Heart left ventricle (tissue), 13 donors: ENCODE data around the gene HLCS.

Experiments used
- CTCF ChIP-seq, 12 donors: fragments of 200-600 bp; sonication (generic) in 4 of 12; IDR thresholded peaks; one replicate each; pipeline versions ENCODE4 v1.5.0 to v1.8.0; 2018 to 2022; ENCODE audit warnings: antibody characterized with exemption in 12 of 12, mild to moderate bottlenecking in 5 of 12
- POLR2A ChIP-seq, 2 donors: fragments of 450-650 bp; IDR thresholded peaks; one replicate each; pipeline ENCODE4 v1.6.1; 2017; ENCODE audit warnings: antibody characterized with exemption in 2 of 2, mild to moderate bottlenecking in 2 of 2, moderate library complexity in 2 of 2
- donor health status: ischemic (EF 13 %, LVEDD 7.1; RV severe dilation, severe dysfunction).
- donor health status: DM: no; HTN: yes; CAD: no.
- donor health status: DM: no; HTN: no; CAD: no.
- donor health status: ischemic (EF 25% LVEDD 6.9; RV normal size, moderate dysfunction).
- donor health status: ischemic (EF 25% LVEDD 5.7; RV mildly dilated, moderate dysfunction).
- donor health status: ischemic (EF 35%, LVEDD 5.7; RV mildly dilated, moderate dysfunction).
- donor health status: nonischemic (EF 11% LVEDD 7.7; RV severe dilation, severe dysfunction).
- donor health status: DM: yes; HTN: yes; CAD: no.
- donor health status: PGD.
- donor health status: ischemic (EF 29% LVEDD 5.4; RV normal size, mild dysfunction).
- donor health status: nonischemic (EF 23%, LVEDD 6.1; RV moderate dilation, normal function).

GRCh38 chr21:36767096-36767495 is 199.4 kb downstream of the HLCS start:
- no peak for TF ChIP-seq CTCF (IDR thresholded peaks at IDR 0.05)
- no peak for TF ChIP-seq POLR2A (IDR thresholded peaks at IDR 0.05)
